SJSA1 (cell line): Measurements from ENCODE around the gene POU5F1. TPM values are rescaled to one million over a fixed set of nuclear protein-coding genes. Genes with fewer than 3 reads are reported as not detected.
A peak's percentile ranks its signal among the peaks of the same experiment; 100 is the strongest.
"Not testable (repeated sequence)": the region's sequence is repeated elsewhere in the genome, so short reads cannot be mapped to it uniquely, and the experiment has no call there.

Experiments
- DNase-seq, 2 experiments: peaks; one replicate each; pipeline ENCODE4 v3.0.0-alpha.2; 2015 to 2020; ENCODE audit warnings: low spot score in 2 of 2, low read depth in 1 of 2
- H3K27ac ChIP-seq: fragments of 250-450 bp; sonication (Bioruptor Pico); 2 replicates; pipeline ENCODE4 v1.5.1; 2020; ENCODE audit warnings: mild to moderate bottlenecking, moderate library complexity
- H3K27me3 ChIP-seq: fragments of 250-450 bp; sonication (Bioruptor Pico); replicated peaks from 2 replicates; pipeline ENCODE4 v1.5.1; 2020; ENCODE audit warnings: mild to moderate bottlenecking, moderate library complexity
- H3K36me3 ChIP-seq: fragments of 250-450 bp; sonication (Bioruptor Pico); 2 replicates; pipeline ENCODE4 v1.5.1; 2020; ENCODE audit warnings: mild to moderate bottlenecking
- H3K4me1 ChIP-seq: fragments of 250-450 bp; sonication (Bioruptor Pico); replicated peaks from 2 replicates; pipeline ENCODE4 v1.6.1; 2021; ENCODE audit warnings: mild to moderate bottlenecking
- H3K4me3 ChIP-seq: fragments of 250-450 bp; sonication (Bioruptor Pico); 2 replicates; pipeline ENCODE4 v1.5.1; 2020; ENCODE audit warnings: mild to moderate bottlenecking
- H3K9me3 ChIP-seq: fragments of 250-450 bp; sonication (Bioruptor Pico); replicated peaks from 2 replicates; pipeline ENCODE4 v1.5.1; 2020; ENCODE audit warnings: mild to moderate bottlenecking
- total RNA-seq: library from RNA; depleted of rRNA; stranded (reverse); fragments of >200 nt; shearing (Covaris generic); gene quantifications from 2 replicates; pipeline ENCODE4 v1.2.3, GENCODE V29; 2014

Gene POU5F1
- total RNA-seq, 1 experiment from 2014 or later = not detected

- Histone ChIP-seq H3K4me1 (peaks cover 23% of the 10 kb centered on the region), H3K27ac (no peak overlapping the region), H3K9me3 (no peaks in the 10 kb centered on the region), H3K4me3 (no peak overlapping the region), H3K27me3 (no peaks in the 10 kb centered on the region), H3K36me3 (no peaks in the 10 kb centered on the region)
- DNase-seq = no peak
Measured at GRCh38 chr6:31180500-31180899, 10.0 kb upstream of the POU5F1 start.

- H3K36me3 ChIP-seq = no peaks in the 10 kb centered on the region
- no peak for DNase-seq
- H3K9me3 ChIP-seq = no peaks in the 10 kb centered on the region
- peaks cover 26% of the 10 kb centered on the region for H3K4me1 ChIP-seq
- no peaks in the 10 kb centered on the region for H3K27me3 ChIP-seq
- H3K4me3 ChIP-seq = no peak overlapping the region
- no peak overlapping the region for H3K27ac ChIP-seq
Measured at GRCh38 chr6:31179896-31180295, 9.4 kb upstream of the POU5F1 start.

DNA sequence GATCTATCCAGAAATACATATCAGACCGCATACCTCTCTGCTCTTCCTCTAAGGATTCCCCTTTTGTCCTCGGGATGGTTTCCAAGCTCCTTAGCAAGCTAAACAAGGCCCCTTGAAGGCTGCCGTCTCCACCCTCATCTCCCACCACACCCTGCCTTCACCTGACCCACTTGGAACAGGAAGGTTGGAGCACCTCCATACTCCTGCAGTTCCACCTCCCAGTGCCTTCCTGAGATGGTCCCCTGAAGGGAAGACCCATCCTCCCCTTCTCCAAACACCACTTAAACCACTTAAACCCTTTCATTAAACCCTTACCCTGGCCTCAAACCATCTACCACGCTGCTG is 8.5 kb upstream of the POU5F1 start:
- no peak overlapping the region for H3K27ac ChIP-seq
- no peak for DNase-seq

DNA sequence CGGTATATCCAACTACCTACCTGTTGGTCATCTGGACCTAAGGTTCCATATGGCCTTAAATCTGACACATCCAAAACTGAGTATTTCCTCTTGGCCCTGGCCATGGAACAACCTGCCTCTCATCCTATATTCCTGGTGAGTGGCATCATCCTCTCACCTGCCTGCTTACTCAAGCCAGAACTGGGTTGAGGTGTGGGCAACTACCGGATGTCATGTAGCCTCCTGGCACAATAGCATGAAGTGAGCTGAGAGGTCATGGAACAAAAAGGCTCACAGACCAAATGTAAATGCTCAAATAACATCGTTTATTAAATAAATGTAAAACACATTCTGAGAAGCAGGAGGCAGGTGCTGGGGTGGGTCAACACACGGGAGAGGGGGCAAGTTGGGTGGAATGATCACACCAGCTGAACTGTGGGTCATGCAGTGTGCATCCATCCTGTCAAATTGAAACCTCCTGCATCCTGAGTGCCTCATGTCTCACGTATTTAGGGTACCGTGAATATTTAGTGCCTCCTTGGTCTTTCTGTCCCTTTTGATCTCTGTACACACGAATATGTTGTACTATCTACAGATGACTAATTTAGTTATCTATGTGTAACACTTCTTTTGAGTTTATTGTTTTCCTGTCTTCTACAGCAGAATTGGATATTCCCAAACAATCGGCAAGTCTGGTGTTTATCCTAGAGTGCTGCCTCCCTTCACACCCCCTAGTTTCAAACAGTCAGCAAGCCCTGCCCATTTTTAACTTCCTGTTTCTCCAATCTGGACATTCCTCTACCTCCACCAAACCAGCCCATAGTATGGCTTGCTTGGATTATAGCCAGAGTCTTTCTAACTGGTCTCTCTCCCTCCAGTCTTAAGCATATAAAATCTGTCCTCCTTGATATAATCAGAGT is 7.9 kb upstream of the POU5F1 start:
- Histone ChIP-seq H3K4me1 (peaks cover 26% of the 10 kb centered on the region), H3K4me3 (no peak overlapping the region), H3K9me3 (no peaks in the 10 kb centered on the region), H3K36me3 (no peaks in the 10 kb centered on the region), H3K27ac (no peak overlapping the region), H3K27me3 (no peaks in the 10 kb centered on the region)
- DNase-seq = peak in 1 of 2 experiments; percentile 16

More for the DNA sequence above, 8.5 kb upstream of the POU5F1 start:
- H3K9me3 ChIP-seq = no peaks in the 10 kb centered on the region
- H3K4me3 ChIP-seq = no peak overlapping the region
- H3K36me3 ChIP-seq = no peaks in the 10 kb centered on the region
- H3K4me1 ChIP-seq = peaks cover 26% of the 10 kb centered on the region
- H3K27me3 ChIP-seq = no peaks in the 10 kb centered on the region

DNA sequence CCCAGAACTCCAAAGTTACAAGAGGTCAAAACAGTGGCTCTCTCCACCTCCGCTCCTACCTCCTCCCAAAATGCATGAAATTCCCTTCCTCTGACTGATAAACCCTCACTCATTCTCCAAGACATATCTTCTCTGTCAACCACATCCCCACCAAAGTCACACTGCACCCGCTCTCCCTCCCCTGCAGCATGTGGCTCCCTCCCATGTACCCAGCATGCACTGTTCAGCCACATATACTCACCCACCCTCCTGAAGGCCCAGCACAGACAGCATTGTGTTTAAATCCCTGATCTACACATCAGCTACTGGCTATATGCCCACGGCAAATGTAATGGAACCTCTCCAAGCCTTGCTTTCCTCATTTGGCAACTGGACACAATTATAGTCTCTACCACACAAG is 5.5 kb upstream of the POU5F1 start:
- Histone ChIP-seq H3K27ac (no peak overlapping the region), H3K4me1 (peaks cover 26% of the 10 kb centered on the region), H3K27me3 (no peaks in the 10 kb centered on the region), H3K9me3 (no peaks in the 10 kb centered on the region), H3K36me3 (no peaks in the 10 kb centered on the region), H3K4me3 (no peak overlapping the region)
- peak; percentile 54 to 63 for DNase-seq

DNA sequence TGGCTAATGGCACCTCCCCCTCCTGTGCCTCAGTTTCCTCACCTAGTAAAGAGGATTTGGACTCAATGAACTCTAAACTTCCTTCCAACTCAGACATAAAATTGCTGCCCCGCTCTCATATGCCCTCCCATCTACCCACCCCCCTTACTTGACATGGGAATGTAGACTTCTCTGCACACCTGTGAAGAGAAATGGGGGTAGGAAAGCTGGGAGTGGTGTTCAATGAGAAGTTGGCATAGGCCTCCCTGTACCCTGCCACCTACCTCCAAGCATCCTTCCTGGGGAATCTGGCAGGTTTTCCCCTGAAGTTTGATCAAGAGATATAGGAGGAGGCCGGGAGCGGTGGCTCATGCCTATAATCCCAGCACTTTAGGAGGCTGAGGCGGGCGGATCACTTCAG is 3.9 kb upstream of the POU5F1 start:
- Histone ChIP-seq H3K4me1 (peaks cover 26% of the 10 kb centered on the region), H3K4me3 (no peak overlapping the region), H3K36me3 (no peaks in the 10 kb centered on the region), H3K9me3 (no peaks in the 10 kb centered on the region), H3K27me3 (no peaks in the 10 kb centered on the region), H3K27ac (no peak overlapping the region)
- no peak for DNase-seq

GRCh38 chr6:31173406-31173805 is 2.9 kb upstream of the POU5F1 start:
- Histone ChIP-seq H3K4me1 (peaks cover 17% of the 10 kb centered on the region), H3K9me3 (no peaks in the 10 kb centered on the region), H3K27ac (no peak overlapping the region), H3K27me3 (no peaks in the 10 kb centered on the region), H3K4me3 (no peak overlapping the region), H3K36me3 (no peaks in the 10 kb centered on the region)
- DNase-seq = no peak

DNA sequence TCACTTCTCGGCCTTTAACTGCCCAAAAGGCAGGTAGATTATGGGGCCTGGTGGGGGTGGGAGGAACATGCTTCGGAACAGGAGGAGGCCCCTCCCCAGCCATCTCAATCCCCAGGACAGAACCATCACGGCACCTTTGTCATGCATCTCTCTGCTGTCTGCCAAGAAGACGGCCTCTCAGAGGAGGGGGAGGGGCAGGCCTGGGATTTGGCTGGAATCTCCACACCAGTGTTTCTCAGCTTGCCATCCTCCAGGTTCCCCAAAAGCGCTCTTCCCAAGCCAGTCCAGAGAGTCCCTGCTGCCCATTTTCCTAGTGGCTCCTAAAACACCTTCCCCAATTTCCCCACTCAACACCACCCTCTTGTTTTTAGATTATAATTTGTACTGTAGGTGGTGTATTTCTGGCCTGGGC is 2.5 kb upstream of the POU5F1 start:
- no peaks in the 10 kb centered on the region for H3K27me3 ChIP-seq
- no peak overlapping the region for H3K27ac ChIP-seq
- H3K9me3 ChIP-seq = no peaks in the 10 kb centered on the region
- H3K4me1 ChIP-seq = peaks cover 13% of the 10 kb centered on the region
- no peak overlapping the region for H3K4me3 ChIP-seq
- H3K36me3 ChIP-seq = no peaks in the 10 kb centered on the region
- DNase-seq = no peak

- Histone ChIP-seq H3K4me1 (peaks cover 13% of the 10 kb centered on the region), H3K4me3 (no peak overlapping the region), H3K27ac (no peak overlapping the region), H3K9me3 (no peaks in the 10 kb centered on the region), H3K36me3 (no peaks in the 10 kb centered on the region), H3K27me3 (no peaks in the 10 kb centered on the region)
- DNase-seq = no peak
Measured at GRCh38 chr6:31171931-31172905, 1.7 kb upstream of the POU5F1 start.

GRCh38 chr6:31170987-31171671 is 647 bp upstream of the POU5F1 start:
- Histone ChIP-seq H3K4me1 (peaks cover 9% of the 10 kb centered on the region), H3K27ac (no peak overlapping the region), H3K4me3 (no peak overlapping the region), H3K27me3 (no peaks in the 10 kb centered on the region), H3K9me3 (no peaks in the 10 kb centered on the region), H3K36me3 (0 out of 2 replicates have a peak, but pooled peaks cover 3% of the 10 kb centered on the region)
- no peak for DNase-seq

DNA sequence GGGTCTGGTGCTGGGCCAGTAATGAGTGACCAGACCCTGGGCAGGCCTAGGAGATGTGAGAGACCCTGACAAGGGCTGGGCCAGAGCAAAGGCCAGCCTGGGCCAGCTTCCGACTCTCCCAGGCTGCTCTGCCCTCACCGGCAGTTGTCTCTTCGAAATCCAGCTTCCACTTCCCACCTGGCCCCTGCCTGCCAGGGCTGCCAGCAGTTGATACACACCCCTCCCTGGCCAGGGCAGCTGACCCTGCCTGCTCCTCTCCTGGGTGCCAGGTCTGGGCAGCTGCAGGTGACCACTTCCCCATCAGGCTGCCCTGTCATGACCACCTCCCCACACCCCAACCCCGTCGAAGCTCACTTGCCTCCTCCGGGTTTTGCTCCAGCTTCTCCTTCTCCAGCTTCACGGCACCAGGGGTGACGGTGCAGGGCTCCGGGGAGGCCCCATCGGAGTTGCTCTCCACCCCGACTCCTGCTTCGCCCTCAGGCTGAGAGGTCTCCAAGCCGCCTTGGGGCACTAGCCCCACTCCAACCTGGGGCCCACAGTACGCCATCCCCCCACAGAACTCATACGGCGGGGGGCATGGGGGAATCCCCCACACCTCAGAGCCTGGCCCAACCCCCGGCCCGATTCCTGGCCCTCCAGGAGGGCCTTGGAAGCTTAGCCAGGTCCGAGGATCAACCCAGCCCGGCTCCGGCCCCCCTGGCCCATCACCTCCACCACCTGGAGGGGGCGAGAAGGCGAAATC is 453 bp downstream of the POU5F1 start:
- H3K9me3 ChIP-seq, DNase-seq, H3K27ac ChIP-seq, H3K4me1 ChIP-seq, H3K36me3 ChIP-seq, H3K27me3 ChIP-seq, H3K4me3 ChIP-seq: not testable (repeated sequence)

DNA sequence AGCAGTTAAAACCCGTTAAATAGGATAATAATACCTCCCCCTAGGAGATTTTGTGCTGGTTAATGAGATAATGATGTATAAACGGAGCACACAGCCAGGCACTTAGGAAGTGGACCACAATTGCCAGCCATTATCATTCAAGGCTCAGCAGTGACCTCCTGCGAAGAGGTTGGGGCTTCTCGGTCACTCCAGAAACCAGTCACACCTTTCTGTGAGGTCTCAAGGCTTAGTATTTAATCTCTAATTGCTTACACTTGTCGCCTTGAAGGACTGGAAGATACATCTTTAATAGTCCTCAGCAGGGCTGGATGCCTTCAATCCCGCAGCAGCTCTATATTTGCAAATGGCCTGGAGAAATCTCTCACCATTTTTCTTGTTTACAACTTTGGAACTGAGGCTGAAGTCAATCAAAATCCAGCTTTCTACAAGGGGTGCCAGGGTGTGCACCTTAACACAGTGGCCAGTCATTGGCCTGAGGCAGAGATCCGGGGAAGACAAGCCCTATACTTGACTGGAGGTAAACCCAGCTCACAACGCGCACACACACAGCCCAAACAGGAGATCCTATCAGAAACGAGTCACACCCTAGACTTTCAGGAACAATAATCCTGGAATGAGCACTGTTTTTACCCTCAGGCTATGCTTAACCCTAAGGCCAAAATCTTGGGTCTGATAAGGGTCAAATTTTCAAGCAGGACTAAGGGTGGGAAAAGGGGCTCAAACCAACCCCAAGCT is 1.2 kb downstream of the POU5F1 start:
- Histone ChIP-seq H3K27ac (no peak overlapping the region), H3K27me3 (no peaks in the 10 kb centered on the region)
- DNase-seq = no peak

More for the DNA sequence above, 1.2 kb downstream of the POU5F1 start:
- H3K36me3 ChIP-seq = peaks cover 11% of the 10 kb centered on the region
- no peak overlapping the region for H3K4me3 ChIP-seq
- no peaks in the 10 kb centered on the region for H3K4me1 ChIP-seq
- H3K9me3 ChIP-seq = no peaks in the 10 kb centered on the region
